CD14-positive monocyte (primary cell): ENCODE data around the gene MIEF1. TPM values are rescaled to one million over a fixed set of nuclear protein-coding genes. Genes with fewer than 3 reads are reported as not detected.
A peak's percentile ranks its signal among the peaks of the same experiment; 100 is the strongest.
"Not testable (repeated sequence)": the region's sequence is repeated elsewhere in the genome, so short reads cannot be mapped to it uniquely, and the experiment has no call there.

ENCODE experiments used
- DNase-seq, 3 donors: peaks; one replicate each; pipeline ENCODE4 v3.0.0-alpha.2; 2011 to 2022
- H2AFZ ChIP-seq: 2 replicates; pipeline ENCODE4 v1.6.0; 2012; ENCODE audit warnings: mild to moderate bottlenecking, low read depth, low read length, inconsistent platforms; ENCODE audit not compliant: insufficient read depth, poor library complexity, severe bottlenecking
- H3K27ac ChIP-seq, 2 donors: 1 replicate in 1 of 2; 2 replicates in 1 of 2; pipeline ENCODE4 v1.5.1; 2012 to 2013; ENCODE audit warnings: low read length in 2 of 2, control low read depth in 1 of 2, inconsistent platforms in 1 of 2, low read depth in 1 of 2, mild to moderate bottlenecking in 1 of 2
- H3K27me3 ChIP-seq, 2 donors: one replicate each; pipeline versions ENCODE4 v1.6.0 to v1.6.1; 2011 to 2013; ENCODE audit warnings: low read length in 2 of 2; ENCODE audit not compliant: control insufficient read depth in 2 of 2, insufficient read depth in 2 of 2
- H3K36me3 ChIP-seq, 2 donors: replicated peaks in 1 of 2; 1 replicate in 1 of 2; 2 replicates in 1 of 2; pipeline versions ENCODE4 v1.5.1 to v1.6.1; 2012 to 2013; ENCODE audit warnings: low read length in 2 of 2, control low read depth in 1 of 2, inconsistent platforms in 1 of 2, mild to moderate bottlenecking in 1 of 2; ENCODE audit not compliant: insufficient read depth in 2 of 2, control insufficient read depth in 1 of 2
- H3K4me1 ChIP-seq, 2 donors: 1 replicate in 1 of 2; 2 replicates in 1 of 2; pipeline versions ENCODE4 v1.5.1 to v1.6.1; 2012 to 2013; ENCODE audit warnings: low read length in 2 of 2, control low read depth in 1 of 2, inconsistent platforms in 1 of 2, mild to moderate bottlenecking in 1 of 2, moderate library complexity in 1 of 2; ENCODE audit not compliant: insufficient read depth in 2 of 2, control insufficient read depth in 1 of 2
- H3K4me2 ChIP-seq: replicated peaks from 2 replicates; pipeline ENCODE3; 2012; ENCODE audit warnings: low read length, moderate library complexity, mild to moderate bottlenecking; ENCODE audit not compliant: poor library complexity, severe bottlenecking; ENCODE audit errors: extremely low read depth
- H3K4me3 ChIP-seq, 3 experiments: fragments of 200-600 bp in 1 of 3; sonication (generic) in 1 of 3; replicated peaks in 1 of 3; 1 replicate in 2 of 3; 2 replicates in 1 of 3; pipeline ENCODE4 v1.5.1; 2011 to 2013; ENCODE audit warnings: low read length in 3 of 3, mild to moderate bottlenecking in 3 of 3, control low read depth in 2 of 3, low read depth in 2 of 3, inconsistent platforms in 1 of 3, moderate library complexity in 1 of 3
- H3K79me2 ChIP-seq: 2 replicates; pipeline ENCODE4 v1.6.0; 2012; ENCODE audit warnings: mild to moderate bottlenecking, control low read depth, inconsistent platforms, low read length, moderate library complexity; ENCODE audit not compliant: insufficient read depth
- H3K9ac ChIP-seq: 2 replicates; pipeline ENCODE4 v1.6.0; 2017; ENCODE audit warnings: low read length, mild to moderate bottlenecking; ENCODE audit not compliant: insufficient read depth, poor library complexity, severe bottlenecking
- H3K9me3 ChIP-seq, 2 donors: replicated peaks in 1 of 2; 1 replicate in 1 of 2; 2 replicates in 1 of 2; pipeline versions ENCODE4 v1.5.1 to v1.6.1; 2012 to 2013; ENCODE audit warnings: low read length in 2 of 2, control low read depth in 1 of 2; ENCODE audit not compliant: control insufficient read depth in 1 of 2, insufficient read depth in 1 of 2
- H4K20me1 ChIP-seq: 2 replicates; pipeline ENCODE4 v1.6.0; 2012; ENCODE audit warnings: mild to moderate bottlenecking, low read length, control low read depth, moderate library complexity; ENCODE audit not compliant: insufficient read depth
- H3K27ac Mint-ChIP-seq, 7 donors: one replicate each; pipeline ENCODE4 v1.8.0; 2020; ENCODE audit warnings: mild to moderate bottlenecking in 7 of 7, mixed read lengths in 7 of 7, moderate library complexity in 6 of 7, inconsistent platforms in 2 of 7
- H3K27me3 Mint-ChIP-seq, 3 donors: one replicate each; pipeline ENCODE4 v1.8.0; 2021 to 2022; ENCODE audit warnings: low read depth in 3 of 3, mild to moderate bottlenecking in 3 of 3, mixed read lengths in 3 of 3, moderate library complexity in 3 of 3, inconsistent platforms in 1 of 3
- H3K36me3 Mint-ChIP-seq, 2 donors: one replicate each; pipeline ENCODE4 v1.8.0; 2020; ENCODE audit warnings: mixed read lengths in 2 of 2, inconsistent platforms in 1 of 2, mild to moderate bottlenecking in 1 of 2
- H3K4me1 Mint-ChIP-seq: one replicate; pipeline ENCODE4 v1.8.0; 2020; ENCODE audit warnings: mild to moderate bottlenecking, mixed read lengths
- H3K4me3 Mint-ChIP-seq, 2 donors: one replicate each; pipeline ENCODE4 v1.8.0; 2020; ENCODE audit warnings: mild to moderate bottlenecking in 2 of 2, mixed read lengths in 2 of 2, moderate library complexity in 1 of 2
- H3K9me3 Mint-ChIP-seq, 7 donors: one replicate each; pipeline ENCODE4 v1.8.0; 2020 to 2022; ENCODE audit warnings: mixed read lengths in 7 of 7, mild to moderate bottlenecking in 6 of 7, moderate library complexity in 6 of 7, inconsistent platforms in 2 of 7
- WGBS: methylation state at CpG from one replicate; pipeline ENCODE4 v1.1.5; 2013; ENCODE audit warnings: missing lambda C conversion rate; ENCODE audit not compliant: insufficient coverage; 5-methylcytosine and 5-hydroxymethylcytosine counted together
- intact Hi-C, 2 donors: fragments of 100-400 bp; cut with micrococcal nuclease; formaldehyde crosslinking; loops; one replicate each; pipeline versions ENCODE4 v1.15.0 to v1.15.1; 2023
- polyA plus RNA-seq, 3 donors: library from polyadenylated mRNA; depleted of rRNA in 1 of 3; unstranded in 2 of 3; stranded (reverse) in 1 of 3; fragments of 300-500 nt in 2 of 3; fragments of >200 nt in 1 of 3; fragmentation: Illumina TruSeq in 2 of 3; gene quantifications; 1 replicate in 2 of 3; 2 replicates in 1 of 3; pipeline ENCODE4 v1.2.3, GENCODE V29; 2012 to 2021
- TF ChIP-seq, protein P1 (sequence below): fragments of 200-600 bp; IDR thresholded peaks from one replicate; pipeline ENCODE4 v1.8.0; 2022; ENCODE audit warnings: antibody characterized with exemption, mild to moderate bottlenecking

The MIEF1 gene
- polyA plus RNA-seq, 3 donors = 9.4 to 14.0 (median 13.3) TPM

GRCh38 chr22:39520226-39521105 is 18.4 kb downstream of the MIEF1 start, which contains the start of gene ATF4:
Gene ATF4, plus strand, starts transcription at chr22:39520562. Its CDS starts 884 bp downstream, at chr22:39521446.
- Histone ChIP-seq H4K20me1 (peaks cover 51% of the 10 kb centered on the region), H3K36me3 (peaks cover 52 to 64% of the 10 kb centered on the region in 2 donors), H3K27ac (peak within 1 kb of the TSS; percentile 95 to 96), H3K79me2 (peaks cover 70% of the 10 kb centered on the region), H3K4me2 (peak within 1 kb of the TSS; percentile 84), H3K4me3 (peak within 1 kb of the TSS; percentile 88 to 98 (median 96)), H3K4me1 (peaks cover 54 to 59% of the 10 kb centered on the region in 2 donors), H3K9ac (peak within 1 kb of the TSS; percentile 100), H3K9me3 (no peaks in the 10 kb centered on the region), H2AFZ (peak within 1 kb of the TSS; percentile 81), H3K27me3 (no peaks in the 10 kb centered on the region)
- Mint-ChIP-seq H3K27ac (peak within 1 kb of the TSS; percentile 97 to 100 (median 99)), H3K36me3 (peaks cover 47 to 67% of the 10 kb centered on the region in 2 donors), H3K27me3 (peaks cover 0 to 7% (median 0%) of the 10 kb centered on the region in 3 donors), H3K9me3 (no peaks in the 10 kb centered on the region), H3K4me1 (peaks cover 56% of the 10 kb centered on the region), H3K4me3 (peak within 1 kb of the TSS; percentile 90 to 92)
- DNase-seq = peak; percentile 86 to 99 (median 92)
- WGBS = under 1% methylated on average over 61 of the region's 86 CpGs
- TF ChIP-seq, protein P1, sequence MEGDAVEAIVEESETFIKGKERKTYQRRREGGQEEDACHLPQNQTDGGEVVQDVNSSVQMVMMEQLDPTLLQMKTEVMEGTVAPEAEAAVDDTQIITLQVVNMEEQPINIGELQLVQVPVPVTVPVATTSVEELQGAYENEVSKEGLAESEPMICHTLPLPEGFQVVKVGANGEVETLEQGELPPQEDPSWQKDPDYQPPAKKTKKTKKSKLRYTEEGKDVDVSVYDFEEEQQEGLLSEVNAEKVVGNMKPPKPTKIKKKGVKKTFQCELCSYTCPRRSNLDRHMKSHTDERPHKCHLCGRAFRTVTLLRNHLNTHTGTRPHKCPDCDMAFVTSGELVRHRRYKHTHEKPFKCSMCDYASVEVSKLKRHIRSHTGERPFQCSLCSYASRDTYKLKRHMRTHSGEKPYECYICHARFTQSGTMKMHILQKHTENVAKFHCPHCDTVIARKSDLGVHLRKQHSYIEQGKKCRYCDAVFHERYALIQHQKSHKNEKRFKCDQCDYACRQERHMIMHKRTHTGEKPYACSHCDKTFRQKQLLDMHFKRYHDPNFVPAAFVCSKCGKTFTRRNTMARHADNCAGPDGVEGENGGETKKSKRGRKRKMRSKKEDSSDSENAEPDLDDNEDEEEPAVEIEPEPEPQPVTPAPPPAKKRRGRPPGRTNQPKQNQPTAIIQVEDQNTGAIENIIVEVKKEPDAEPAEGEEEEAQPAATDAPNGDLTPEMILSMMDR = no peak
- intact Hi-C loops = loop anchor here (2.0 to 10.0 kb wide), 4 partner anchors 18 to 766 kb away; partner anchors contain the start of genes CBX7 (in 1 of the 2), MIEF1 (in 1 of the 2) and SUN2 (in 1 of the 2)

DNA sequence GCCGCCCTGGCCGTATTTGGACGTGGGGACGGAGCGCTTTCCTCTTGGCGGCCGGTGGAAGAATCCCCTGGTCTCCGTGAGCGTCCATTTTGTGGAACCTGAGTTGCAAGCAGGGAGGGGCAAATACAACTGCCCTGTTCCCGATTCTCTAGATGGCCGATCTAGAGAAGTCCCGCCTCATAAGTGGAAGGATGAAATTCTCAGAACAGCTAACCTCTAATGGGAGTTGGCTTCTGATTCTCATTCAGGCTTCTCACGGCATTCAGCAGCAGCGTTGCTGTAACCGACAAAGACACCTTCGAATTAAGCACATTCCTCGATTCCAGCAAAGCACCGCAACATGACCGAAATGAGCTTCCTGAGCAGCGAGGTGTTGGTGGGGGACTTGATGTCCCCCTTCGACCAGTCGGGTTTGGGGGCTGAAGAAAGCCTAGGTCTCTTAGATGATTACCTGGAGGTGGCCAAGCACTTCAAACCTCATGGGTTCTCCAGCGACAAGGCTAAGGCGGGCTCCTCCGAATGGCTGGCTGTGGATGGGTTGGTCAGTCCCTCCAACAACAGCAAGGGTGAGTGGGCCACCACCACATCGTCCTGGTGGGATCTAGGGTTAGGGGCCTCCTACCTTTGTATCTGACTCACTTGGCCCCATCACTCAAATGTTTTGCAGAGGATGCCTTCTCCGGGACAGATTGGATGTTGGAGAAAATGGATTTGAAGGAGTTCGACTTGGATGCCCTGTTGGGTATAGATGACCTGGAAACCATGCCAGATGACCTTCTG is 19.2 kb downstream of the MIEF1 start:
- H3K79me2 ChIP-seq = peaks cover 70% of the 10 kb centered on the region
- H3K27me3 Mint-ChIP-seq, H2AFZ ChIP-seq, H3K9me3 ChIP-seq, H3K27me3 ChIP-seq, H3K9me3 Mint-ChIP-seq: not testable (repeated sequence)
- DNase-seq = peak; percentile 85 to 92 (median 89)
- 4% methylated on average over 16 of the region's 28 CpGs for WGBS
- peak overlapping the region; percentile 95 to 96 for H3K27ac ChIP-seq
- peak overlapping the region; percentile 88 to 98 (median 96) for H3K4me3 ChIP-seq
- peak overlapping the region; percentile 100 for H3K9ac ChIP-seq
- H3K36me3 ChIP-seq = peaks cover 43 to 59% of the 10 kb centered on the region in 2 donors
- H3K4me3 Mint-ChIP-seq = peak overlapping the region; percentile 90 to 92
- H4K20me1 ChIP-seq = peaks cover 59% of the 10 kb centered on the region
- peak overlapping the region; percentile 97 to 100 (median 99) for H3K27ac Mint-ChIP-seq
- peaks cover 61% of the 10 kb centered on the region for H3K4me1 Mint-ChIP-seq
- H3K36me3 Mint-ChIP-seq = peaks cover 42 to 64% of the 10 kb centered on the region in 2 donors
- intact Hi-C loops = loop anchor here (2.0 to 10.0 kb wide), 4 partner anchors 18 to 766 kb away; partner anchors contain the start of genes CBX7 (in 1 of the 2), MIEF1 (in 1 of the 2) and SUN2 (in 1 of the 2)
- peak overlapping the region; percentile 84 for H3K4me2 ChIP-seq
- peaks cover 59 to 67% of the 10 kb centered on the region in 2 donors for H3K4me1 ChIP-seq

DNA sequence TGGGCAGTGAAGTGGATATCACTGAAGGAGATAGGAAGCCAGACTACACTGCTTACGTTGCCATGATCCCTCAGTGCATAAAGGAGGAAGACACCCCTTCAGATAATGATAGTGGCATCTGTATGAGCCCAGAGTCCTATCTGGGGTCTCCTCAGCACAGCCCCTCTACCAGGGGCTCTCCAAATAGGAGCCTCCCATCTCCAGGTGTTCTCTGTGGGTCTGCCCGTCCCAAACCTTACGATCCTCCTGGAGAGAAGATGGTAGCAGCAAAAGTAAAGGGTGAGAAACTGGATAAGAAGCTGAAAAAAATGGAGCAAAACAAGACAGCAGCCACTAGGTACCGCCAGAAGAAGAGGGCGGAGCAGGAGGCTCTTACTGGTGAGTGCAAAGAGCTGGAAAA is 20.0 kb downstream of the MIEF1 start:
- not testable (repeated sequence) for DNase-seq
- H3K9ac ChIP-seq = peak overlapping the region; percentile 100

More for the DNA sequence above, 20.0 kb downstream of the MIEF1 start:
- not testable (repeated sequence) for H3K27me3 Mint-ChIP-seq, H3K9me3 ChIP-seq, H2AFZ ChIP-seq, H3K9me3 Mint-ChIP-seq, H3K27me3 ChIP-seq
- Histone ChIP-seq H3K4me3 (peak overlapping the region in 1 of 3 experiments; percentile 96), H4K20me1 (peaks cover 67% of the 10 kb centered on the region), H3K4me1 (peaks cover 65 to 75% of the 10 kb centered on the region in 2 donors), H3K79me2 (peaks cover 72% of the 10 kb centered on the region), H3K36me3 (peaks cover 40 to 51% of the 10 kb centered on the region in 2 donors), H3K27ac (peak overlapping the region; percentile 95 to 96), H3K4me2 (peak overlapping the region; percentile 84)
- H3K27ac Mint-ChIP-seq = peak overlapping the region; percentile 97 to 100 (median 99)
- H3K4me1 Mint-ChIP-seq = peaks cover 68% of the 10 kb centered on the region
- H3K36me3 Mint-ChIP-seq = peaks cover 39 to 60% of the 10 kb centered on the region in 2 donors
- intact Hi-C loops = loop anchor here (5.0 to 10.0 kb wide), 3 partner anchors 117 to 767 kb away; partner anchors contain the start of genes CBX7 (in 1 of the 2) and SUN2 (in 1 of the 2)
- H3K4me3 Mint-ChIP-seq = peak overlapping the region; percentile 90 to 92
- no CpG with 5 or more reads among the region's 5 CpGs for WGBS
